Colonic mucosa (tissue), 4 donors: ENCODE results near the gene TCIRG1. TPM values are rescaled to one million over a fixed set of nuclear protein-coding genes. Genes with fewer than 3 reads are reported as not detected.
"Not testable (repeated sequence)": the region's sequence is repeated elsewhere in the genome, so short reads cannot be mapped to it uniquely, and the experiment has no call there.

Experiments used
- DNase-seq: peaks from one replicate; pipeline ENCODE4 v3.0.0-alpha.2; 2020
- H3K27ac ChIP-seq: fragments of 200-600 bp; one replicate; pipeline ENCODE4 v1.8.0; 2021
- H3K27me3 ChIP-seq: fragments of 200-600 bp; one replicate; pipeline ENCODE4 v1.8.0; 2021
- H3K36me3 ChIP-seq: fragments of 200-600 bp; one replicate; pipeline ENCODE4 v1.8.0; 2021
- H3K4me1 ChIP-seq: fragments of 200-600 bp; one replicate; pipeline ENCODE4 v1.8.0; 2021; ENCODE audit warnings: mild to moderate bottlenecking
- H3K4me3 ChIP-seq: fragments of 200-600 bp; one replicate; pipeline ENCODE4 v1.8.0; 2021
- H3K9ac ChIP-seq, 2 donors: one replicate each; pipeline ENCODE4 v1.7.0; 2013; ENCODE audit warnings: control low read depth in 2 of 2, low read depth in 2 of 2, low read length in 2 of 2
- H3K9me3 ChIP-seq: fragments of 200-600 bp; one replicate; pipeline ENCODE4 v1.8.0; 2021
- CTCF ChIP-seq: fragments of 200-600 bp; IDR thresholded peaks from one replicate; pipeline ENCODE4 v1.8.0; 2022; ENCODE audit warnings: antibody characterized with exemption, mild to moderate bottlenecking
- intact Hi-C: fragments of 100-400 bp; cut with DNase I; formaldehyde crosslinking; loops from one replicate; pipeline ENCODE4 v1.14.1; 2022
- total RNA-seq, 2 donors: library from RNA; stranded (reverse); fragmentation: NEBNext Ultra II Directional in 1 of 2; extraction: Animal tissue kit (Norgen Biotek cat#: 25700) in 1 of 2; gene quantifications; one replicate each; pipeline ENCODE4 v1.2.1, GENCODE V29; 2021
- donor health status: healthy.
- donor health status: DM: no; HTN: no; CAD: no.
- donor health status: DM: no; HTN: no; CAD: no.

The TCIRG1 gene
- 100 to 1,000 TPM; 133 to 246 TPM for total RNA-seq

GRCh38 chr11:68038718-68039525, at the start of gene TCIRG1:
Gene TCIRG1, plus strand, starts transcription at chr11:68039025. Its CDS starts 2,247 bp downstream, at chr11:68041272.
- peak within 1 kb of the TSS; percentile 92 to 97 for H3K9ac ChIP-seq

GRCh38 chr11:67990546-67991346, 48.1 kb upstream of the TCIRG1 start:
- H3K4me1 ChIP-seq, H3K27me3 ChIP-seq, H3K9ac ChIP-seq, intact Hi-C loops, H3K27ac ChIP-seq, H3K36me3 ChIP-seq, DNase-seq, H3K4me3 ChIP-seq, H3K9me3 ChIP-seq: not testable (repeated sequence)

More at GRCh38 chr11:68038718-68039525, at the start of gene TCIRG1:
- peak; percentile 93 for DNase-seq
- H3K4me1 ChIP-seq: peaks cover 18% of the 10 kb centered on the region
- peak within 1 kb of the TSS; percentile 70 for H3K27ac ChIP-seq
- no peaks in the 10 kb centered on the region for H3K9me3 ChIP-seq
- intact Hi-C loops: no loop called here
- H3K4me3 ChIP-seq: peak within 1 kb of the TSS; percentile 86
- TF ChIP-seq CTCF: no peak
- H3K27me3 ChIP-seq: no peaks in the 10 kb centered on the region
- H3K36me3 ChIP-seq: peaks cover 6% of the 10 kb centered on the region

- H3K36me3 ChIP-seq, H3K9ac ChIP-seq, H3K27me3 ChIP-seq, H3K4me1 ChIP-seq, H3K9me3 ChIP-seq, H3K4me3 ChIP-seq, intact Hi-C loops, H3K27ac ChIP-seq, DNase-seq: not testable (repeated sequence)
Observed at GRCh38 chr11:67991347-67992121, 47.3 kb upstream of the TCIRG1 start.

- H3K27me3 ChIP-seq, DNase-seq, H3K9me3 ChIP-seq, H3K4me3 ChIP-seq, H3K36me3 ChIP-seq, H3K27ac ChIP-seq, H3K9ac ChIP-seq, intact Hi-C loops: not testable (repeated sequence)
- TF ChIP-seq CTCF: peak; percentile 62
- H3K4me1 ChIP-seq: peaks cover 10% of the 10 kb centered on the region
Observed at GRCh38 chr11:67993821-67994220, 45.0 kb upstream of the TCIRG1 start.

GRCh38 chr11:67994387-67994786, 44.4 kb upstream of the TCIRG1 start:
- H3K27me3 ChIP-seq, intact Hi-C loops, DNase-seq, H3K36me3 ChIP-seq, H3K4me3 ChIP-seq, H3K9ac ChIP-seq, H3K27ac ChIP-seq, H3K9me3 ChIP-seq: not testable (repeated sequence)
- peaks cover 10% of the 10 kb centered on the region for H3K4me1 ChIP-seq

- H3K9ac ChIP-seq, H3K36me3 ChIP-seq, DNase-seq, H3K27me3 ChIP-seq, H3K9me3 ChIP-seq, intact Hi-C loops, H3K4me3 ChIP-seq, H3K27ac ChIP-seq: not testable (repeated sequence)
- peaks cover 10% of the 10 kb centered on the region for H3K4me1 ChIP-seq
Observed at GRCh38 chr11:67995129-67995528, 43.7 kb upstream of the TCIRG1 start.

- DNase-seq, intact Hi-C loops: not testable (repeated sequence)
Observed at GRCh38 chr11:67995579-67995978, 43.2 kb upstream of the TCIRG1 start.

More at GRCh38 chr11:67995579-67995978, 43.2 kb upstream of the TCIRG1 start:
- H3K27ac ChIP-seq, H3K9me3 ChIP-seq, H3K4me3 ChIP-seq, H3K27me3 ChIP-seq, H3K9ac ChIP-seq, H3K36me3 ChIP-seq: not testable (repeated sequence)
- H3K4me1 ChIP-seq: peaks cover 10% of the 10 kb centered on the region
